OCI-LY1 (cell line): Measurements from ENCODE around the gene CA6.

Experiments
- EZH2 ChIP-seq: fragments of 200-600 bp; sonication (generic), shearing (Covaris generic); IDR thresholded peaks from 2 replicates; pipeline ENCODE4 v1.8.0; 2017; ENCODE audit warnings: borderline replicate concordance, mixed run types, mild to moderate bottlenecking, antibody characterized with exemption, low read length, moderate library complexity, mixed read lengths
- TF ChIP-seq, protein P1 (sequence below): fragments of 200-600 bp; sonication (generic), shearing (Covaris generic); IDR thresholded peaks from 2 replicates; pipeline ENCODE4 v1.5.1; 2017; ENCODE audit warnings: mild to moderate bottlenecking, antibody characterized with exemption, low read length, moderate library complexity, mixed read lengths

DNA sequence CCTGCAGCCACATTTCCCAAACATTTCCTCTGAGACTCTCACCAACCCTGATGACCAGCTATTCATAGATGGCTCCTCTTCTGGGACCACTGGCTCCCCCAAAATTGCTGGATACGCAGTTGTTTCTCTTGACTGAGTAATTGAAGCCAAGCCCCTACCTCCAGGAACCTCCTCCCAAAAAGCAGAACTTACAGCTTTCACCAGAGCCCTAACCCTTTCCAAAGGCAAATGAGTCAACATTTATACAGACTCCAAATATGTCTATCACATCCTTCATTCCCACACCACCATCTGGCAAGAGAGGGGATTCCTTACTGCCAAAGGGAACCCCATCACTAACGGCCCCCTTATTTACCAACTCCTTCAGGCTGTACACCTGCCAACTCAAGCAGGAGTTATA, 20.3 kb upstream of the CA6 start:
- TF ChIP-seq, protein P1, sequence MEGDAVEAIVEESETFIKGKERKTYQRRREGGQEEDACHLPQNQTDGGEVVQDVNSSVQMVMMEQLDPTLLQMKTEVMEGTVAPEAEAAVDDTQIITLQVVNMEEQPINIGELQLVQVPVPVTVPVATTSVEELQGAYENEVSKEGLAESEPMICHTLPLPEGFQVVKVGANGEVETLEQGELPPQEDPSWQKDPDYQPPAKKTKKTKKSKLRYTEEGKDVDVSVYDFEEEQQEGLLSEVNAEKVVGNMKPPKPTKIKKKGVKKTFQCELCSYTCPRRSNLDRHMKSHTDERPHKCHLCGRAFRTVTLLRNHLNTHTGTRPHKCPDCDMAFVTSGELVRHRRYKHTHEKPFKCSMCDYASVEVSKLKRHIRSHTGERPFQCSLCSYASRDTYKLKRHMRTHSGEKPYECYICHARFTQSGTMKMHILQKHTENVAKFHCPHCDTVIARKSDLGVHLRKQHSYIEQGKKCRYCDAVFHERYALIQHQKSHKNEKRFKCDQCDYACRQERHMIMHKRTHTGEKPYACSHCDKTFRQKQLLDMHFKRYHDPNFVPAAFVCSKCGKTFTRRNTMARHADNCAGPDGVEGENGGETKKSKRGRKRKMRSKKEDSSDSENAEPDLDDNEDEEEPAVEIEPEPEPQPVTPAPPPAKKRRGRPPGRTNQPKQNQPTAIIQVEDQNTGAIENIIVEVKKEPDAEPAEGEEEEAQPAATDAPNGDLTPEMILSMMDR: no peak
- no peak for TF ChIP-seq EZH2
